Mucosa of descending colon (tissue), 3 donors: Measurements from ENCODE around the gene RPL39. TPM values are rescaled to one million over a fixed set of nuclear protein-coding genes. Genes with fewer than 3 reads are reported as not detected.

ENCODE experiments used
- ATAC-seq: fragments of 200-7000 bp; cut with Tn5 transposase; one replicate; pipeline ENCODE4 v1.9.1; 2020; ENCODE audit warnings: mild to moderate bottlenecking, moderate library complexity
- DNase-seq, 3 donors: peaks; one replicate each; pipeline ENCODE4 v3.0.0-alpha.2; 2020
- H3K36me3 ChIP-seq: fragments of 200-600 bp; one replicate; pipeline ENCODE4 v1.8.0; 2021; ENCODE audit warnings: low read depth, mild to moderate bottlenecking
- H3K4me1 ChIP-seq: fragments of 200-600 bp; one replicate; pipeline ENCODE4 v1.8.0; 2021; ENCODE audit warnings: low read depth, mild to moderate bottlenecking
- H3K4me3 ChIP-seq: fragments of 200-600 bp; one replicate; pipeline ENCODE4 v1.8.0; 2021; ENCODE audit warnings: mild to moderate bottlenecking
- H3K9me3 ChIP-seq: fragments of 200-600 bp; one replicate; pipeline ENCODE4 v1.8.0; 2021; ENCODE audit warnings: mild to moderate bottlenecking
- CTCF ChIP-seq: fragments of 200-600 bp; IDR thresholded peaks from one replicate; pipeline ENCODE4 v1.8.0; 2022; ENCODE audit warnings: antibody characterized with exemption, mild to moderate bottlenecking
- intact Hi-C, 2 donors: fragments of 100-400 bp; cut with DNase I in 1 of 2; cut with micrococcal nuclease in 1 of 2; formaldehyde crosslinking; loops; one replicate each; pipeline versions ENCODE4 v1.11.0 to v1.11.1; 2022; cut with DNase I, micrococcal nuclease
- total RNA-seq, 3 donors: library from RNA; stranded (reverse); fragmentation: NEBNext Ultra II Directional in 2 of 3; extraction: Animal tissue kit (Norgen Biotek cat#: 25700) in 2 of 3; gene quantifications; one replicate each; pipeline versions ENCODE4 v1.2.1 to v1.2.4, GENCODE V29; 2021 to 2023
- donor health status: DM: no; HTN: no; CAD: no; lungs with moderate emphysema.
- donor health status: DM: no; HTN: no; CAD: no.
- donor health status: DM: no; HTN: yes; CAD: no.

Gene RPL39
- total RNA-seq, 3 donors from 2014 or later: 1,241 to 1,374 (median 1,261) TPM

DNA sequence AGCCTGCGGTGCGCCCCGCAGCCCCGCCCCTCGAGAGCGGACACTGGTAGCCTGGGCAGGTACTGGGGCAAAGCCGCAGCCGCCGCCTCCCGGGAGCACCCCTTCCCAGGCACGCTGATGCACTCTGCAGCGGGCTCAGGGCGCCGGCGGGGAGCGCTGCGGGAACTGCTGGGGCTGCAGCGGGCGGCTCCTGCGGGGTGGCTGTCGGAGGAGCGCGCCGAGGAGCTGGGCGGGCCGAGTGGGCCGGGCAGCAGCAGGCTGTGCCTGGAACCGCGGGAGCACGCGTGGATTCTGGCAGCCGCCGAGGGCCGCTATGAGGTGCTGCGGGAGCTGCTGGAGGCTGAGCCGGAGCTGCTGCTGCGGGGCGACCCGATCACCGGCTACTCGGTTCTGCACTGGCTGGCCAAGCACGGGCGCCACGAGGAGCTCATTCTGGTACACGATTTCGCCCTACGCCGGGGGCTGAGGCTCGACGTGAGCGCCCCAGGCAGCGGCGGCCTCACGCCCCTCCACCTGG lies 32.6 kb downstream of the RPL39 start:
- Histone ChIP-seq H3K36me3 (no peaks in the 10 kb centered on the region), H3K4me1 (no peaks in the 10 kb centered on the region), H3K9me3 (no peaks in the 10 kb centered on the region), H3K4me3 (peak overlapping the region; percentile 32)
- DNase-seq: peak in 2 of 3 donors; percentile 73 to 77
- peak; percentile 63 for ATAC-seq
- TF ChIP-seq CTCF: no peak
- intact Hi-C loops: no loop called here

- TF ChIP-seq CTCF: no peak
These were observed 33.3 kb downstream of the RPL39 start, which contains the start of gene SOWAHD for GRCh38 chrX:119757979-119758730. Gene SOWAHD (plus strand): TSS chrX:119758588. CDS start chrX:119758668, 80 bp downstream.

GRCh38 chrX:119757646-119757978 lies 33.8 kb downstream of the RPL39 start:
- no peak for TF ChIP-seq CTCF
- ATAC-seq (no peak), DNase-seq (no peak)
- Histone ChIP-seq H3K4me3 (no peak overlapping the region), H3K4me1 (no peaks in the 10 kb centered on the region), H3K36me3 (no peaks in the 10 kb centered on the region), H3K9me3 (no peaks in the 10 kb centered on the region)
- intact Hi-C loops: no loop called here

More at GRCh38 chrX:119757979-119758730, 33.3 kb downstream of the RPL39 start, which contains the start of gene SOWAHD:
- no peaks in the 10 kb centered on the region for H3K9me3 ChIP-seq
- H3K4me3 ChIP-seq: peak within 1 kb of the TSS; percentile 32
- no peaks in the 10 kb centered on the region for H3K4me1 ChIP-seq
- intact Hi-C loops: no loop called here
- DNase-seq: peak; percentile 76 to 83 (median 81)
- ATAC-seq: peak; percentile 74
- H3K36me3 ChIP-seq: no peaks in the 10 kb centered on the region

- no peaks in the 10 kb centered on the region for H3K36me3 ChIP-seq
- H3K9me3 ChIP-seq: no peaks in the 10 kb centered on the region
- intact Hi-C loops: no loop called here
- H3K4me3 ChIP-seq: no peak overlapping the region
- TF ChIP-seq CTCF: no peak
- H3K4me1 ChIP-seq: no peaks in the 10 kb centered on the region
- ATAC-seq (peak; percentile 15), DNase-seq (peak in 1 of 3 donors; percentile 29)
These were observed 34.3 kb downstream of the RPL39 start for GRCh38 chrX:119756926-119757635.

GRCh38 chrX:119755981-119756533 lies 35.4 kb downstream of the RPL39 start:
- intact Hi-C loops: no loop called here
- no peaks in the 10 kb centered on the region for H3K4me1 ChIP-seq
- peak in 1 of 3 donors; percentile 38 for DNase-seq
- H3K4me3 ChIP-seq: no peak overlapping the region
- no peak for TF ChIP-seq CTCF
- H3K36me3 ChIP-seq: no peaks in the 10 kb centered on the region
- ATAC-seq: peak; percentile 21
- H3K9me3 ChIP-seq: no peaks in the 10 kb centered on the region
